GM23338 (cell line): ENCODE results near the gene SRGAP3. TPM values are rescaled to one million over a fixed set of nuclear protein-coding genes. Genes with fewer than 3 reads are reported as not detected.

ENCODE experiments used
- ATAC-seq: fragments of 200-7000 bp; cut with Tn5 transposase; 3 replicates; pipeline ENCODE4 v1.9.1; 2020
- DNase-seq: peaks from one replicate; pipeline ENCODE4 v3.0.0-alpha.2; 2015; ENCODE audit warnings: low spot score
- H2AFZ ChIP-seq: fragments of 200-600 bp; sonication (generic); 2 replicates; pipeline ENCODE4 v1.8.0; 2016; ENCODE audit warnings: antibody characterized with exemption, mild to moderate bottlenecking, moderate library complexity
- H3F3A ChIP-seq: fragments of 200-600 bp; sonication (generic); replicated peaks from 2 replicates; pipeline ENCODE4 v1.8.0; 2017; ENCODE audit warnings: antibody characterized with exemption, mixed run types, low read depth
- H3K27ac ChIP-seq: fragments of 200-600 bp; sonication (generic); 2 replicates; pipeline ENCODE4 v1.6.1; 2016; ENCODE audit warnings: low read depth
- H3K27me3 ChIP-seq: fragments of 200-600 bp; sonication (generic); 2 replicates; pipeline ENCODE4 v1.8.0; 2016; ENCODE audit warnings: mild to moderate bottlenecking, mixed run types, moderate library complexity; ENCODE audit not compliant: insufficient read depth
- H3K36me3 ChIP-seq: fragments of 200-600 bp; sonication (generic); 2 replicates; pipeline ENCODE4 v1.8.0; 2016; ENCODE audit warnings: mild to moderate bottlenecking; ENCODE audit not compliant: insufficient read depth
- H3K4me1 ChIP-seq: fragments of 200-600 bp; sonication (generic); 2 replicates; pipeline ENCODE4 v1.8.0; 2016; ENCODE audit warnings: mild to moderate bottlenecking, moderate library complexity; ENCODE audit not compliant: insufficient read depth
- H3K4me2 ChIP-seq: fragments of 200-600 bp; sonication (generic); 2 replicates; pipeline ENCODE4 v1.7.1; 2017; ENCODE audit warnings: mixed run types
- H3K4me3 ChIP-seq: fragments of 200-600 bp; sonication (generic); 2 replicates; pipeline ENCODE4 v1.6.1; 2016; ENCODE audit warnings: mixed run types
- H3K79me2 ChIP-seq: fragments of 200-600 bp; sonication (generic); replicated peaks from 2 replicates; pipeline ENCODE4 v1.8.0; 2017; ENCODE audit warnings: mild to moderate bottlenecking; ENCODE audit not compliant: insufficient read depth
- H3K9me2 ChIP-seq: fragments of 200-600 bp; sonication (generic); 2 replicates; pipeline ENCODE4 v1.8.0; 2017; ENCODE audit not compliant: insufficient read depth
- H4K20me1 ChIP-seq: fragments of 200-600 bp; sonication (generic); replicated peaks from 2 replicates; pipeline ENCODE4 v1.8.0; 2017; ENCODE audit warnings: mild to moderate bottlenecking; ENCODE audit not compliant: insufficient read depth
- H3K27ac Mint-ChIP-seq: 2 replicates; pipeline ENCODE4 v1.8.0; 2020; ENCODE audit warnings: inconsistent platforms, mild to moderate bottlenecking, moderate library complexity, mixed read lengths
- H3K27me3 Mint-ChIP-seq: 3 replicates; pipeline ENCODE4 v1.8.0; 2022; ENCODE audit warnings: low read depth, mild to moderate bottlenecking, moderate library complexity, mixed read lengths, inconsistent platforms; ENCODE audit not compliant: insufficient read depth, poor library complexity
- H3K36me3 Mint-ChIP-seq: 3 replicates; pipeline ENCODE4 v1.8.0; 2021; ENCODE audit warnings: low read depth, mild to moderate bottlenecking, inconsistent platforms, moderate library complexity, mixed read lengths
- H3K4me1 Mint-ChIP-seq: 3 replicates; pipeline ENCODE4 v1.8.0; 2020; ENCODE audit warnings: mild to moderate bottlenecking, inconsistent platforms, mixed read lengths
- H3K4me3 Mint-ChIP-seq: 3 replicates; pipeline ENCODE4 v1.8.0; 2021; ENCODE audit warnings: moderate library complexity, mild to moderate bottlenecking, inconsistent platforms, mixed read lengths
- H3K9me3 Mint-ChIP-seq: 3 replicates; pipeline ENCODE4 v1.8.0; 2020; ENCODE audit warnings: moderate library complexity, mild to moderate bottlenecking, inconsistent platforms, mixed read lengths
- CREB1 ChIP-seq: fragments of 250-450 bp; sonication (Bioruptor Pico); IDR thresholded peaks from 2 replicates; pipeline ENCODE4 v1.5.0; 2020; ENCODE audit warnings: low read depth, mild to moderate bottlenecking, moderate library complexity
- CTCF ChIP-seq, 2 experiments: fragments of 200-600 bp in 1 of 2; sonication (generic) in 1 of 2; conservative IDR thresholded peaks; 2 replicates each; pipeline versions ENCODE4 v1.5.1 to v1.6.1; 2016 to 2017; ENCODE audit warnings: antibody characterized with exemption in 2 of 2, low read depth in 2 of 2, mild to moderate bottlenecking in 2 of 2, moderate library complexity in 1 of 2
- ETS1 ChIP-seq: IDR thresholded peaks from 2 replicates; pipeline ENCODE4 v1.6.1; 2016; ENCODE audit warnings: antibody characterized with exemption
- EZH2 ChIP-seq: fragments of 200-600 bp; sonication (generic); IDR thresholded peaks from one replicate; pipeline ENCODE4 v1.8.0; 2017; ENCODE audit warnings: antibody characterized with exemption, mild to moderate bottlenecking, low read depth; ENCODE audit not compliant: unreplicated experiment
- EZH2phosphoT487 ChIP-seq: fragments of 200-600 bp; sonication (generic); IDR thresholded peaks from one replicate; pipeline ENCODE4 v1.8.1; 2018; ENCODE audit warnings: antibody characterized with exemption; ENCODE audit not compliant: unreplicated experiment
- JUNB ChIP-seq: IDR thresholded peaks from one replicate; pipeline ENCODE4 v1.6.1; 2016; ENCODE audit warnings: antibody characterized with exemption; ENCODE audit not compliant: unreplicated experiment
- NANOG ChIP-seq: IDR thresholded peaks from 2 replicates; pipeline ENCODE4 v1.6.1; 2016; ENCODE audit warnings: antibody characterized with exemption, borderline replicate concordance
- POLR2AphosphoS5 ChIP-seq: IDR thresholded peaks from 2 replicates; pipeline ENCODE4 v1.6.1; 2016; ENCODE audit warnings: antibody characterized with exemption, low read depth
- REST ChIP-seq: IDR thresholded peaks from one replicate; pipeline ENCODE4 v1.6.1; 2018; ENCODE audit warnings: antibody characterized with exemption; ENCODE audit not compliant: unreplicated experiment
- STAT1 ChIP-seq: IDR thresholded peaks from one replicate; pipeline ENCODE4 v1.6.1; 2016; ENCODE audit warnings: antibody characterized with exemption; ENCODE audit not compliant: unreplicated experiment
- ZNF114 ChIP-seq: fragments of 250-450 bp; sonication (Bioruptor Pico); IDR thresholded peaks from 2 replicates; pipeline ENCODE4 v1.5.0; 2020; ENCODE audit warnings: mild to moderate bottlenecking, moderate library complexity
- ZNF331 ChIP-seq: fragments of 250-450 bp; sonication (Bioruptor Pico); IDR thresholded peaks from 2 replicates; pipeline ENCODE4 v1.5.0; 2020; ENCODE audit warnings: low read depth, mild to moderate bottlenecking, moderate library complexity
- ZNF462 ChIP-seq: fragments of 250-450 bp; sonication (Bioruptor Pico); IDR thresholded peaks from 2 replicates; pipeline ENCODE4 v1.5.0; 2020; ENCODE audit warnings: mild to moderate bottlenecking, moderate library complexity
- polyA plus RNA-seq: library from polyadenylated mRNA; unstranded; fragments of >200 nt; fragmentation: Nextera tagmentation; extraction: Ambion mirVana; gene quantifications from 2 replicates; pipeline ENCODE4 v1.2.1, GENCODE V29; 2016
- total RNA-seq: library from RNA; depleted of rRNA; stranded (reverse); fragments of >200 nt; shearing (Covaris generic); gene quantifications from 2 replicates; pipeline ENCODE4 v1.2.3, GENCODE V29; 2014

SRGAP3 gene
- total and polyA plus RNA-seq, 2 experiments from 2014 or later, result 6.4 to 9.4 TPM

- no peaks in the 10 kb centered on the region for H3K36me3 Mint-ChIP-seq
- H3K4me1 Mint-ChIP-seq, result peaks cover 38% of the 10 kb centered on the region
- H3K36me3 ChIP-seq, result no peaks in the 10 kb centered on the region
- H4K20me1 ChIP-seq, result no peaks in the 10 kb centered on the region
- H3K27ac Mint-ChIP-seq, result no peak overlapping the region
- no peaks in the 10 kb centered on the region for H3K27me3 ChIP-seq
- ATAC-seq, result no peak
- no peak overlapping the region for H3K27ac ChIP-seq
- no peaks in the 10 kb centered on the region for H3F3A ChIP-seq
- H3K79me2 ChIP-seq, result no peaks in the 10 kb centered on the region
- no peak overlapping the region for H3K4me2 ChIP-seq
- TF ChIP-seq ZNF462 (CRISPR knock-in tag) (no peak), CTCF (conservative IDR thresholded peaks at IDR 0.05; ENCODE audit: low read depth in 2 of 2) (no peak), REST (no peak), EZH2 (no peak), CREB1 (CRISPR knock-in tag) (no peak), ZNF331 (CRISPR knock-in tag) (no peak), POLR2AphosphoS5 (no peak), ETS1 (no peak), NANOG (no peak), ZNF114 (CRISPR knock-in tag) (no peak), STAT1 (no peak), EZH2phosphoT487 (no peak), JUNB (no peak)
- no peak for DNase-seq
- no peak overlapping the region for H3K4me3 ChIP-seq
- H3K9me2 ChIP-seq, result no peaks in the 10 kb centered on the region
- no peaks in the 10 kb centered on the region; the same call in 2 of the 3 replicates for H3K9me3 Mint-ChIP-seq
- peaks cover 6% of the 10 kb centered on the region for H3K27me3 Mint-ChIP-seq
- H2AFZ ChIP-seq, result no peak overlapping the region
- no peak overlapping the region for H3K4me3 Mint-ChIP-seq
- H3K4me1 ChIP-seq, result peaks cover 18% of the 10 kb centered on the region
Observed at GRCh38 chr3:9233814-9234600, 15.4 kb downstream of the SRGAP3 start.
